H4 (cell line): ENCODE data around the gene CLEC4M. TPM values are rescaled to one million over a fixed set of nuclear protein-coding genes. Genes with fewer than 3 reads are reported as not detected.

Experiments
- DNase-seq: peaks from one replicate; pipeline ENCODE4 v3.0.0-alpha.2; 2015; ENCODE audit warnings: low spot score
- total RNA-seq: library from RNA; depleted of rRNA; stranded (reverse); fragments of >200 nt; shearing (Covaris generic); gene quantifications from 2 replicates; pipeline ENCODE4 v1.2.3, GENCODE V29; 2014; rRNA removed

CLEC4M gene
- total RNA-seq: not detected in 2 replicates

- no peak for DNase-seq
Measured at GRCh38 chr19:7762719-7763293, at the start of gene CLEC4M. CLEC4M (plus strand) TSS chr19:7763243; CDS start chr19:7763267, 24 bp downstream.

- no peak for DNase-seq
Measured at GRCh38 chr19:7715671-7716070, 47.4 kb upstream of the CLEC4M start.

- no peak for DNase-seq
Measured at GRCh38 chr19:7716762-7717161, 46.3 kb upstream of the CLEC4M start.

GRCh38 chr19:7718668-7719067 lies 44.4 kb upstream of the CLEC4M start:
- DNase-seq: no peak

DNA sequence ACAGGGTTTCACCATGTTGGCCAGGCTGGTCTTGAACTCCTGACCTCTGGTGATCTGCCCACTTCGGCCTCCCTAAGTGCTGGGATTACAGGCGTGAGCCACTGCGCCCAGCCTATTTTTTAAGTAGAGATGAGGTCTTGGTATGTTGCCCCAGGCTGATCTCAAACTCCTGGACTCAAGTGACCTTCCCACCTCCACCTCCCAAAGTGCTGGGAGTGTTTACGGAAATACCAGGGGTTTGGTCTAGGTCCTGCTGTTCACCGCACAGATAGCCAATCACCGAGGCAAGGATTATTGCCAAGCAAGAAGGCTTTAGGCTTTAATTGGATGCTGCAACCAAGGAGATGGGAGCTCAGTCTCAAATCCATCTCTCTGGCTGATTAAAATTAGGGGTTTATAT lies 42.7 kb upstream of the CLEC4M start:
- DNase-seq: no peak

DNA sequence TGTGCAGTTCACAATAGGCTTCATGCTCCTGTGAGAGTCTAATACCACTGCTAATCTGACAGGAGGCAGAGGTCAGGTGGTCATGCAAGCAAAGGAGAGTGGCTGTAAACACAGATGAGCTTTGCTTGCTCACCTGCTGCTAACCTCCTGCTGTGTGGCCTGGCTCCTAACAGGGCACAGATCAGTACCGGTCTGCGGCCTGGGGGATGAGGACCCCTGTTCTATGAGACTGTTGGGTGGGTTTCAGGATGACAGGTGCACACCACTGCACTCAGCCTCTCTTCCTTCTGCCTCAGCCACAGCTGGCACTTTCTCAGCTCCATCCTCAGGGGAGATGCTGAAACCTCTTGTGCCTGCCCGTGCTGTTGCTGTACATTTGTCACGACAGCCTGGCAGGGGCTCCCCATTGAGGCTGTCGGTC lies 40.8 kb upstream of the CLEC4M start:
- DNase-seq: no peak

DNA sequence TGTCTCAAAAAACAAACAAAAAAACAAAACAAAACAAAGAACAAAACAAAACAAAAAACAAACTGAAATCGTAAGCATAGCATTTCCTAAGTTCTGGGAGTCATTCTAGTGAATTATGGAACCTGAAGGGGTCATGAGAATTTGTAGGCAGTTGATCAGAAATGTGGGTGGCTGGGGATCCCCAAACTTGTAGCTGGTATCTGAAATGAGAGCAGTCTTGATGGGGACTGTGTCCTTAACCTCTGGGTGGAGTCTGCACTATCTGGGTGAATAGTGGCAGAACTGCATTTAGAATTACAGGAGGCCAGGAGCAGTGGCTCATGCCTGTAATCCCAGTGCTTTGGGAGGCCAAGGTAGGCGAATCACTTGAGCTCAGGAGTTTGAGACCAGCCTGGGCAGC lies 37.3 kb upstream of the CLEC4M start:
- no peak for DNase-seq

DNA sequence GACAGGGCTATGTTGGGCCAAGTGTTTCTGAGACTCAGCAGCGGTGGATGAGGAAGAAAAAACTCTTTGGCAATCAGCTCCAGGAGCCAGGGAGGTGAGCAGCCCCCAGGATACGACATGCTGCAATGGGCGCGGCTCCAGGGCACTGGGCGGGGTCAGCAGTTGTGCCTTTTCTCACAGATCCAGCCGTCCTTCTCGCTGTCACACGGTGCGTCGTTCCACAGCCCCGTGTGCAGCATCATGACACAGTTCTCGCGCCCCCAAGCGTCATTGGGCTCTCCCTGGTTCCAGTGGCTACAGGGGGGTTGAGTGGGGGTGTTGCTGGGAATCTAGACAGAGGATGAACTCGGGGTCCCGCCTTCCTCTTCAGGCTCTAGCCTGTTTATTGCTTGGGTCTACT lies 33.8 kb upstream of the CLEC4M start:
- no peak for DNase-seq

GRCh38 chr19:7729831-7730285 lies 33.2 kb upstream of the CLEC4M start:
- no peak for DNase-seq

- DNase-seq: no peak
Measured at GRCh38 chr19:7730286-7731217, 32.5 kb upstream of the CLEC4M start.

GRCh38 chr19:7731218-7731595 lies 31.8 kb upstream of the CLEC4M start:
- no peak for DNase-seq

DNA sequence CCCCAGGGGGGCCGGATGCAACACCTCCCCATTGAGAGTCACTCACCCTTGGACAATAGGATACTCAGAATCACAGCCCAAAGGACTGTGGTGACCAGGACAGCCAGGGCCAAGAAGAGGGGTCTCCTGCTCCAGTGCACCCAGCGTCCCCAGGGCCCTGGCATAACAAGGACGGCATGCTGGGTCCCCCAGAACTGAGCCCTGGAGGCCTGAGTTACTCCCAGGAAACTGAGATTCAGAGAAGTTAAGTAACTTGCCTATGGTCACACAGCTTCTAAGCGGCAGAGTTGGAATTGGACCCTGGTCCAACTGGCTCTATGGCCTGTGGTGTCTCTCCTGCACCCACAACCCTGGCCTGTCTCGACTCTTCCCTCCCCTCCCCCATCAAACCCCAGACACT lies 31.4 kb upstream of the CLEC4M start:
- no peak for DNase-seq

GRCh38 chr19:7732045-7732444 lies 31.0 kb upstream of the CLEC4M start, which contains the start of gene CLEC4G:
CLEC4G (minus strand) TSS chr19:7732110; CDS start chr19:7732102, 8 bp downstream.
- no peak for DNase-seq

DNA sequence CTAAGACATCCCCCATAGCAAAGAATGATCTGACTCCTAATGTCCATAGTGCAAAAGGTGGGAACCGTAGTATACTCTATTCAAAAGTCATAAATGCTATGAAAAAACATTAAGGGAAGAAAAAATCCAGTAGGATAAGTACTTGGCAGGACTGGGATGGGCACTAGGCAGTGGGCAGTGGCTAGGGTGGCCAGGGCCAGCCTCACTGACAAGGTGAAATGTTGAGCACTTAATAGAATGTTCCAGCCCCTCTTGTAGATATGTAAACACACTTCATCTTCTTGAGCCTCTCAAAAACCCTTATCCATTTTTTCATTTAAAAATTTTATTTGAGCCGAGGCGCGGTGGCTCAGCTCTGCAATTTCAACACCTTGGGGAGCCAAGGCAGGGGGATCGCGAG lies 29.7 kb upstream of the CLEC4M start:
- DNase-seq: no peak

GRCh38 chr19:7734220-7735203 lies 28.5 kb upstream of the CLEC4M start:
- DNase-seq: peak; percentile 39

DNA sequence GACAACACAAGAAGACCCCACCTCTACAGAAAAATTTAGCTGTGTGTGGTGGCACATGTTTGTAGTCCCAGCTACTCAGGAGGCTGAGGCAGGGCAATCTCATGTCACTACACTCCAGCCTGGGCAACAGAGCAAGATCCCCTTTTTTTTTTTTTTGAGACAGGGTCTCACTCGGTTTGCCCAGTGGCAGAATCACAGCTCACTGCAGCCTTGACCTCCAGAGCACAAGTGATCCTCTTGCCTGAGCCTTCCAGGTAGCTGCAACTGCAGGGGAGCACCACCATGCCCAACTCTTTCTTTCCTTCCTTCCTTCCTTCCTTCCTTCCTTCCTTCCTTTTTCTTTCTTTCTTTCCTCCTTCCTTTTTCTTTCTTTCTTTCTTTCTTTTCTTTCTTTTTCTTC lies 26.9 kb upstream of the CLEC4M start:
- DNase-seq: no peak

- no peak for DNase-seq
Measured at GRCh38 chr19:7737215-7737614, 25.8 kb upstream of the CLEC4M start.

DNA sequence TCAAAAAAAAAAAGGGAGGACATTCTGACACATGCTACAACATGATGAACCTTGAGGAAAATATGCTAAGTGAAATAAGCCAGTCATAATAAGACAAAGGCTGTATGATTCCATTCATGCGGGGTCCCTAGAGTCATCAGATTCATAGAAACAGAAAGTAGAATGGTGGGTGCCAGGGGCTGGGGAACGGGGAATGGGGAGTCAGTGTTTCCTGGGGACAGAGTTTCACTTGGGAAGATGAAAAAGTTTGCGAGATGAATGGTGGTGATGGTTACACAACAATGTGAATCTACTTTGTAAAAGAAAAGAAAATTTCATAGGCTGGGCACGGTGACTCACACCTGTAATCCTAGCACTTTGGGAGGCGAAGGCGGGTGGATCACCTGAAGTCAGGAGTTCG lies 25.0 kb upstream of the CLEC4M start:
- no peak for DNase-seq

- no peak for DNase-seq
Measured at GRCh38 chr19:7739211-7739755, 23.8 kb upstream of the CLEC4M start.

- DNase-seq: no peak
Measured at GRCh38 chr19:7739801-7740681, 23.0 kb upstream of the CLEC4M start.

GRCh38 chr19:7740682-7741054 lies 22.4 kb upstream of the CLEC4M start:
- DNase-seq: no peak
